ENCODE data around the gene PI16. TPM values are rescaled to one million over a fixed set of nuclear protein-coding genes. Genes with fewer than 3 reads are reported as not detected.

PI16 gene
- total RNA-seq, 4 donors from 2014 or later, result 1.3 to 41.9 (median 8.9) TPM

DNA sequence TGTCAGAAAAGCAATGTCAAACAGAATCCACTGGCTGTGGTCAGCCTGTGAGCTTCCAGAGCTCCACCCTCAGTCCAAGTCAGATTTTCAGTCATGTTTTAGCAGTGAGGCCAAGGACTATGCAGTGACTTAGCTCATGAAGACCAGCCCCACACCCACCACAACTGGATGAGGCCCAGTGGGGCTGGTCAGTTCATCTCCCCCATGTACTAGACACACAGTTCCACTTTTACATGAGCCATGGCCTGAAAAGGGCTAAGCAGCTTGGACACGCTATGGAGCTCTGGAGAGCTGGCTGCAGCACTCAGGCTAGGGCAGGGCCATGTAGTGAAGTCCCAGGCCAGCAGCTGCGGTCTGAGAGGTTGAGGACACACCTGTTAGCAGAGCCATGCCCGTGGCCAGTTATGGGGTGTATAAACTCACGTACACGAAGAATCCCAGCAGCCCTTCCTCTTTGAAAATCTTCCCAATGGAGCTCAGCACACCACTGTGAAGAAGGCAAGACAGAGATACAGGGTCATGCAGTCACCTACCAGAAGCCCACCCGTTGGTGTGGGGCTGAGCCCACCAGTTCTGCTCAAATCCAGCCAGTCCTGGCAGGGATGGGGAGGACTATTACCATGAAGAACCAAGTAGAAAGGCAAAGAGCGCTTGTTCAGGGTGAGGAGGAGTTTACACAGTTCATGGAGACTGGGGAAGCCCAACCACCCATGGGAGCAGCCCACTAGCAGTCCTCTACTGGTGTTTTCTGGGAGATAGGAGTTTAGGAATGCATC is 20.9 kb downstream of the PI16 start:
- no peak for TF ChIP-seq CTCF (IDR thresholded peaks at IDR 0.05)
- no peak for DNase-seq (ENCODE audit: low spot score)
- ATAC-seq (ENCODE audit: low FRiP score), result no peak

GRCh38 chr6:36976007-36976264 is 21.4 kb downstream of the PI16 start:
- DNase-seq (ENCODE audit: low spot score), result no peak
- no peak for ATAC-seq (ENCODE audit: low FRiP score)
- TF ChIP-seq CTCF (IDR thresholded peaks at IDR 0.05), result no peak

GRCh38 chr6:36976509-36976908 is 22.0 kb downstream of the PI16 start:
- no peak for ATAC-seq (ENCODE audit: low FRiP score)
- DNase-seq (ENCODE audit: low spot score), result no peak

GRCh38 chr6:36976931-36977330 is 22.4 kb downstream of the PI16 start:
- TF ChIP-seq CTCF (IDR thresholded peaks at IDR 0.05), result no peak
- DNase-seq (ENCODE audit: low spot score) (no peak), ATAC-seq (ENCODE audit: low FRiP score) (no peak)

More at GRCh38 chr6:36976509-36976908, 22.0 kb downstream of the PI16 start:
- TF ChIP-seq CTCF (IDR thresholded peaks at IDR 0.05), result no peak

DNA sequence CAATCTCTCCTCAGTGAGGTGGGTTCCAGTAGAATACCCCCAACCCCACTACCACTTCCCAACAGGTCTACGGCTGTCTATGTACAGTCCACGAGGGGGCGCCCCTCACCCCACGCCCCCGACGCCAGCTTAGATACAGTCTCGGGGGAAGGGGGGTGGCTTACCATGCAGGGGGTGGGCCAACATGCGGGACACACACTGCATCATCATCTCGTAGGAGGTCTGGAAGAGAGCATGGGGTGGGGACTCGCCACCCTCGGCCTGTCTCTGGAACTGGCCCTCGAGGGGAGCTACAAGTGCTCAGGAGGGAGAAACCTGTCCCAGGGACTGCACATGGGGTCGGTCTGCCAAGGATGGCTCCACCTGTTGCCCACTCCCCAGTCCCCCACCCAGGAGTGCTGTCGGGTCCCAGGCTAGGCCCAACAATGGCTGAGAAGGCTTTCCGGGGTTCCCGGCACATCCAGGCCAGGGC is 23.0 kb downstream of the PI16 start:
- no peak for TF ChIP-seq CTCF (IDR thresholded peaks at IDR 0.05)
- ATAC-seq (ENCODE audit: low FRiP score) (no peak), DNase-seq (ENCODE audit: low spot score) (no peak)

GRCh38 chr6:36978421-36979346 is 24.1 kb downstream of the PI16 start:
- no peak for TF ChIP-seq CTCF (IDR thresholded peaks at IDR 0.05)
- ATAC-seq (ENCODE audit: low FRiP score) (no peak), DNase-seq (ENCODE audit: low spot score) (no peak)

Measured in omental fat pad (tissue), 4 donors.